D341Med (cell line): ENCODE measurements around the gene TRMU.
"Not testable (repeated sequence)": the region's sequence is repeated elsewhere in the genome, so short reads cannot be mapped to it uniquely, and the experiment has no call there.

Experiments
- DNase-seq: peaks from one replicate; pipeline ENCODE4 v3.0.0; 2012; ENCODE audit warnings: low spot score

TRMU gene

GRCh38 chr22:46387748-46388147 is 52.2 kb downstream of the TRMU start:
- DNase-seq, result no peak

DNA sequence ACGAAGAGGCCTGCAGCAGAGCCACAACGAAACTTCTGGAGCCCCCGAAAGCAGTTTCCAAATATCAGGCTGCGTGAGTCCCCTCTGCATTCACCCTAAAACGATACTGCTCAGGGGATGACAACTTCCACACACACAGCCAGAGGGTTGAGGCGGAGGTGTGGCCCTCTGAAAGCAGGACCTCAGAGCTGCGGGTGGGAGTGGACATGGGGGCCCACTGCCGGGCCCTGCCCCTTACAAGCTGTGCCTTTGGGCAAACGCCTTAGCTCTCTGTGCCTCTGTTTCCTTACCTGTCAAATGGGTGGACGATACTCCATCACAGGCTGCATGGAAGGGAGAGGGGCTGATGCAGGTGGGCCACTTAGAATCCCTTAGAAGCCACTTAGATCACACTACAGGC is 53.1 kb downstream of the TRMU start:
- DNase-seq, result no peak

GRCh38 chr22:46389081-46389480 is 53.6 kb downstream of the TRMU start:
- no peak for DNase-seq

GRCh38 chr22:46390105-46390651 is 54.7 kb downstream of the TRMU start:
- no peak for DNase-seq

GRCh38 chr22:46390652-46391301 is 55.3 kb downstream of the TRMU start:
- peak; percentile 67 for DNase-seq

DNA sequence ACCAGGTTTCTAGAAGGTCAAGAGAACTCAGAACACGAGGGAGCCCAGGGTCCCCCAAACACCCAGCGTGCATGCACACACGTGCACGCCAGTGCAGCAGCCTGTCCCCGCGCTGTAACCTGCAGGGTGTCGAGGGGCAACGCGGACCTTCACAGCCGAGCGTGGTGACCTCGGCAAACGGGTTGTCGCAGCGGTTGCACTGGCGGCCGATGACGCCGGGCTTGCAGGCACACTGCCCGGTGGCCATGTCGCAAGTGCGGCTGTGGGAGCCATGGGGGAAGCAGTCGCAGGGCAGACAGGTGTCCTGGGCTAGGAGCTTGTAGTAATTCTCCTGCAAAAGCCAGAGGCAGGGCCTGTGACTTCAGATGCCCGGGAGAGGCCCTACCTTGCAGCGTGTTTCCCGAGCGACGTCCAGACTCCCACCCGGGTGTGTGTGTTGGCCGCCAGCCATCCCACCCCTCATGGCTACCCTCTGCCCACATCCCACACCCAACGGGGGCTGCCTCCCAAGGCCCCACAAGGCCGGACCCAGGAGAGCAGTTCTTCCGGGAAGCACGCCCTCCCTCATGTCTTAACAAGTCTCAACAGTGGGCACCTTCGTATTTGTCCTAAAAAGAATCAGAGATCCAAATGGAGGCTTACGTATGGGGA is 56.1 kb downstream of the TRMU start:
- no peak for DNase-seq

- no peak for DNase-seq
These were observed 56.8 kb downstream of the TRMU start for GRCh38 chr22:46392137-46392844.

- no peak for DNase-seq
These were observed 58.4 kb downstream of the TRMU start for GRCh38 chr22:46393873-46394272.

DNA sequence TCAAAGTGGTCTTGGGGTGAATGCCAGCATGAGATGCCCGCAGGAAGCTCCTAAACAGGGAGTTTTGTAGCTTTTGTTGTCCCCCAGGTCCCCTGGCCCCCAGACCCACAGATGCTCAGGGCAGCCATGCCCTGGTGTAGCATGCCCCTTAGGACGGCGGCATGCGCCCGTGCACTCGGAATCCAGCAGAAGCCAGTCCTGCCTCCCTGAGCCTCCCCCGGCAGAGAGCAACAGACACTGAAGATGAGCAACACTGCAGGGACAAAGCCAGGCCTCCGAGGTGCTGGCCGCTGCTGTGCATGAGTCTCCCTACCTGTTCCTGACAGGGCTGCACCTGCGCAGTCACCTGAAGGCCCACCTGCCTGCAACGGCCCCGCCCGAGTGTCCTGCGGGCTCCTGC is 59.1 kb downstream of the TRMU start:
- no peak for DNase-seq

DNA sequence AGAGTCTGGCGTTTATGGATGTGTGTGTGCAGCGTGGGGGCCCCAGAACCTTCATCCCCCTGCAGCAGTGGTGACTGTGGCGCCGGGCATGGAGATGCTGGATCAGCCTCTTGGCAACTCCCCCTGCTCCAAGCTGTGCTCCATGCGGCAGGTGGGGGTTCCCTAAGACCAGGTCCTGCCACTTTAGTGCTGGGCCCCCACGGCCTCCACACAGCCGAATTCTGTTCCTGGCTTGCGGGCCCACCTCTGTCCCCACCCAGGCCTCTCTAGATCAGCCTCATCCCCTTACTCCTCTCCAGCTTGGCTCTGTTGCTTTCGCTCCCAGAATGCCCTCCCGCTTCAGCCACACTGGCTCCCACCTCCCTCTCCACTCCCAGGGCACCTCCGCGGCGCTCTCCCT is 59.6 kb downstream of the TRMU start:
- no peak for DNase-seq

GRCh38 chr22:46397049-46397448 is 61.5 kb downstream of the TRMU start:
- not testable (repeated sequence) for DNase-seq

DNA sequence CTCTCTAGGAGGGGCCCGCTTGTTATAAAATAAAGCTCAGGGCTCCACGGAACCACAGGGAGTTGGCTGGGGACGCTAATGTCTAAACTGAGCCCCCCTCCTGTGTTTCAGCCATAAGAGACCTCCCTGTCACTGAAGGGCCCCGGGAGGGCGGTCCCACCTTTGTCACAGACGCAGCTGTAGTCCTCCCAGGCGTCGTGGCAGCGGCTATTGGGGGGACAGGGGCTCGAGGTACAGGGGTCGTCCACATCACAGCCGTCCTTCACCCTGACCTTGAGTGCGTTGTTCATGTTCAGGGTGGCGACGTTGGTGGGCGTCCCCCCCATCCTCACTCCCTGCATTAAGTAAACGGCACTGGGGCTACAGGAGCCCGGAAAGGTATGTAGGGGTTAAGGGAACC is 62.0 kb downstream of the TRMU start:
- no peak for DNase-seq

DNA sequence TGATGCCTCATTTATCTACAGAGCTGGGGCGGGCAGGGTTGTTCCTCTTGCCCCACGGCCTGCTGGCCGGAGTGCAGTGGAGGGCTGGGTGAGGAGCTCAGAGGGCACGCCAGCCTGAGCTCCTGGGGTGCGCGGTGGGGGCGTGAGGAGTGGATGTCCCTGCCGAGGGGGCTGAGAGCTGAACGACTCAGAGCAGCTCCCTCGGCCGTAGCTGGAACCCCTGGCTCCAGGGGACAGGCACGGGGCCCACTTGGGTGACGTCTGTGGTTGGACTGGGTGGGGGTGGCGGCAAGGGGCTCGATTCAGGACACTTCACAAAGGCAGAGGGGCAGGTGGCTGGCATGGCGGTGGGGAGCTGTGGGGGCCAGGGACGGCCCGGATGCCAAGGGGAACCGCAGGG is 62.4 kb downstream of the TRMU start:
- DNase-seq, result no peak

DNA sequence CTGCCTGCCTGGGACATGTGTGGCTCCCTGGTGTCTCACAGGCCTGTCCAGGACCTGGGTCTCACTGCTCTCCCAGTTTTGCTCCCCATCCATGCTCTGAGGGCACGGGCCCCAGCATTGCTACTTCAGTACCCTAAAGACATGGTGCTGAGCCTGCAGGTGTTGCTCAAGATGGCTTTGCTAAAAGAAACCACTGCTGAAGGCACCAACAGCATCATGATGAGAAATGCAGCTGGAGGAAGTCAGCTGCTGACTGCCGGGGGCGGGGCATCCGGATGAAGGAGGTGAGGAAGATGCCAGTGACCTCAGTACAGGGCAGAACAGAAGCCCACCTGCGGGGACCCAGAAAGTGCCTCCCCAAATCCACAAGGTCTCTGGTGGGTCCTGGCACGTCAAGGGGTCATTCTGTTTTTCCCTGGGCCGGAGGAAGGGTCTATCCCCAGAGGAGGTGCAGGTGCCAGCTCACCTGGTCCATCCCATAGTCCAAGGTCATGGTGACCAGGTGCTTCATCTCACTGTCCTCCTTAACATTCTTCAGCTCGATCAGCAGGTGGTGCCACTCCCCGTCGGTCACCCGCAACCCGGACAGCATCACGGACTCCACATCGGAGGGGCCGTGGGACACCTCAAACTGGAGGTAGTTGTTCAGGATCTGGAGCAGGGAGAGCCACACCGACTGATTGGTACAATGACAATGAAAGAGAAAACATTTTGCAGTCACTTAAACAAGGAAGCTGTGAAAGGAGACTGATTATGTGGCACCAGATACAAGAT is 63.9 kb downstream of the TRMU start:
- DNase-seq, result no peak

GRCh38 chr22:46401370-46401769 is 65.9 kb downstream of the TRMU start:
- no peak for DNase-seq

GRCh38 chr22:46402505-46402904 is 67.0 kb downstream of the TRMU start:
- no peak for DNase-seq

DNA sequence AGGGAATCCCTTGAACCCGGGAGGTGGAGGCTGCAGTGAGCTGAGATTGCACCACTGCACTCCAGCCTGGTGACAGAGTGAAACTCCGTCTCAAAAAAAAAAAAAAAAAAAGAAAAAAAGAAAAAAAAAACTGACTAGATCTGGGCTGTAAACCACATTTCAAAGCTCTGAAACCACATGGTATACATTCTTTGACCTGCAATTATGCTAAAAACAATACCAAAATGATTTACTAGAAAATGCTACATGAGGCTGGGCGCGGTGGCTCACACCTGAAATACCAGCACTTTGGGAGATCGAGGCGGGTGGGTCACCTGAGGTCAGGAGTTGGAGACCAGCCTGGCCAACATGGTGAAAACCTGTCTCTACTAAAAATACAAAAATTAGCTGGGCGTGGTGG is 68.4 kb downstream of the TRMU start:
- DNase-seq, result not testable (repeated sequence)

DNA sequence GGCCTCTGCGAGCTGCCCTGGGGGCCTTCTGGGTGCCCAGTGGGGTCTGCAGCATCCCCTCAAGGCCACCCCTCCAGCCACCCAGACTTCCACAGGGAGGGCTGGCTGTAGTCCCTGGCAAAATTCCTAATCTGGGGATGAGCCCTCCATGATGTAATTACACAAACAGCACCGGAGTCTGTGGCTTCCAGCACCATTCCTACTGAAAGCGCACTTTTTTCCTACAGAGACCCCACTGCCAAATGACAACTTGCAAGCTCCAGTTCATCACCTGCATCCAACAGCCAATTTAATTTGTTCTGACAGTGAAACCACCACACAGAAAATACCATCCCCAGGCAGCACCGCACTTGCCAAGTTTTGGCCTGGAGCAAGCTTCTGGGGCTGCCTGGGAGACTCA is 70.4 kb downstream of the TRMU start:
- DNase-seq, result no peak

- no peak for DNase-seq
These were observed 70.8 kb downstream of the TRMU start for GRCh38 chr22:46406349-46406748.

- DNase-seq, result no peak
These were observed 71.3 kb downstream of the TRMU start for GRCh38 chr22:46406791-46407190.
